Measurements from ENCODE around the gene FARP1.

Gene FARP1

GRCh38 chr13:98279473-98280175 is 136.7 kb downstream of the FARP1 start:
- TF ChIP-seq FOXP2 (optimal IDR thresholded peaks at IDR 0.05; ENCODE audit: borderline replicate concordance, extremely low read depth, extremely low read length, insufficient read depth) (peak; percentile 10), SIN3A (IDR thresholded peaks at IDR 0.05; ENCODE audit: borderline replicate concordance, insufficient read depth, low read length) (no peak)

GRCh38 chr13:98280176-98280510 is 137.2 kb downstream of the FARP1 start:
- TF ChIP-seq, protein P1, sequence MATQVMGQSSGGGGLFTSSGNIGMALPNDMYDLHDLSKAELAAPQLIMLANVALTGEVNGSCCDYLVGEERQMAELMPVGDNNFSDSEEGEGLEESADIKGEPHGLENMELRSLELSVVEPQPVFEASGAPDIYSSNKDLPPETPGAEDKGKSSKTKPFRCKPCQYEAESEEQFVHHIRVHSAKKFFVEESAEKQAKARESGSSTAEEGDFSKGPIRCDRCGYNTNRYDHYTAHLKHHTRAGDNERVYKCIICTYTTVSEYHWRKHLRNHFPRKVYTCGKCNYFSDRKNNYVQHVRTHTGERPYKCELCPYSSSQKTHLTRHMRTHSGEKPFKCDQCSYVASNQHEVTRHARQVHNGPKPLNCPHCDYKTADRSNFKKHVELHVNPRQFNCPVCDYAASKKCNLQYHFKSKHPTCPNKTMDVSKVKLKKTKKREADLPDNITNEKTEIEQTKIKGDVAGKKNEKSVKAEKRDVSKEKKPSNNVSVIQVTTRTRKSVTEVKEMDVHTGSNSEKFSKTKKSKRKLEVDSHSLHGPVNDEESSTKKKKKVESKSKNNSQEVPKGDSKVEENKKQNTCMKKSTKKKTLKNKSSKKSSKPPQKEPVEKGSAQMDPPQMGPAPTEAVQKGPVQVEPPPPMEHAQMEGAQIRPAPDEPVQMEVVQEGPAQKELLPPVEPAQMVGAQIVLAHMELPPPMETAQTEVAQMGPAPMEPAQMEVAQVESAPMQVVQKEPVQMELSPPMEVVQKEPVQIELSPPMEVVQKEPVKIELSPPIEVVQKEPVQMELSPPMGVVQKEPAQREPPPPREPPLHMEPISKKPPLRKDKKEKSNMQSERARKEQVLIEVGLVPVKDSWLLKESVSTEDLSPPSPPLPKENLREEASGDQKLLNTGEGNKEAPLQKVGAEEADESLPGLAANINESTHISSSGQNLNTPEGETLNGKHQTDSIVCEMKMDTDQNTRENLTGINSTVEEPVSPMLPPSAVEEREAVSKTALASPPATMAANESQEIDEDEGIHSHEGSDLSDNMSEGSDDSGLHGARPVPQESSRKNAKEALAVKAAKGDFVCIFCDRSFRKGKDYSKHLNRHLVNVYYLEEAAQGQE (IDR thresholded peaks at IDR 0.05; ENCODE audit: insufficient read depth in 1 of 2, low read depth in 2 of 2, low read length in 2 of 2) = no peak
- TF ChIP-seq SIN3A (IDR thresholded peaks at IDR 0.05; ENCODE audit: borderline replicate concordance, insufficient read depth, low read length) (no peak), FOXP2 (optimal IDR thresholded peaks at IDR 0.05; ENCODE audit: borderline replicate concordance, extremely low read depth, extremely low read length, insufficient read depth) (no peak), TAF1 (IDR thresholded peaks at IDR 0.05; ENCODE audit: borderline replicate concordance, insufficient read depth, low read length) (no peak), POLR2AphosphoS5 (IDR thresholded peaks at IDR 0.05; ENCODE audit: low read depth, low read length) (no peak)

DNA sequence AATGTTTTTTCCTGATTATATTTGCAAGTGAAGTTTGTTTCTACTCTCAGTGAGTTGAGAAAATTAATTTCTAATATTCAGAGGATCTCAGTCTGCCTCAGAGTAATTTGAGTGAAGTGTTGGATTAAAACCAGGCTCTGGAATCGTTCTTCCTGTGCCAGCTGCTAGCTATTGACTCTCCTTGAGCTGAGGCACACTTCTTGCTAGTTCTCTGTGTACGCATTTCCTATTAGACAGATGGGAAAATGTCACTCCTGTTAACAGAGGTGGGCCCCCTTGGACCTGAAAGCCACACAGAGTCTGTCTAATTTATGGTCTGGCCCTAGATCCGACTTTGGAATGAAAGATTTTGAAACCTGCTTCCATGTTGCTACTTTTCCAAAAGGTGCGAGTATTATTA is 141.8 kb downstream of the FARP1 start:
- no peak for TF ChIP-seq FOXP2 (optimal IDR thresholded peaks at IDR 0.05; ENCODE audit: borderline replicate concordance, extremely low read depth, extremely low read length, insufficient read depth)
- TF ChIP-seq TAF1 (IDR thresholded peaks at IDR 0.05; ENCODE audit: borderline replicate concordance, insufficient read depth, low read length) = no peak
- no peak for TF ChIP-seq POLR2AphosphoS5 (IDR thresholded peaks at IDR 0.05; ENCODE audit: low read depth, low read length)
- TF ChIP-seq SIN3A (IDR thresholded peaks at IDR 0.05; ENCODE audit: borderline replicate concordance, insufficient read depth, low read length) = no peak
- TF ChIP-seq, protein P1 (IDR thresholded peaks at IDR 0.05; ENCODE audit: insufficient read depth in 1 of 2, low read depth in 2 of 2, low read length in 2 of 2) = no peak

- no peak for TF ChIP-seq SIN3A (IDR thresholded peaks at IDR 0.05; ENCODE audit: borderline replicate concordance, insufficient read depth, low read length)
- no peak for TF ChIP-seq POLR2AphosphoS5 (IDR thresholded peaks at IDR 0.05; ENCODE audit: low read depth, low read length)
- no peak for TF ChIP-seq TAF1 (IDR thresholded peaks at IDR 0.05; ENCODE audit: borderline replicate concordance, insufficient read depth, low read length)
- TF ChIP-seq, protein P1 (IDR thresholded peaks at IDR 0.05; ENCODE audit: insufficient read depth in 1 of 2, low read depth in 2 of 2, low read length in 2 of 2) = no peak
- TF ChIP-seq FOXP2 (optimal IDR thresholded peaks at IDR 0.05; ENCODE audit: borderline replicate concordance, extremely low read depth, extremely low read length, insufficient read depth) = no peak
These were observed 142.4 kb downstream of the FARP1 start for GRCh38 chr13:98285317-98285716.

- TF ChIP-seq TAF1 (IDR thresholded peaks at IDR 0.05; ENCODE audit: borderline replicate concordance, insufficient read depth, low read length) (no peak), SIN3A (IDR thresholded peaks at IDR 0.05; ENCODE audit: borderline replicate concordance, insufficient read depth, low read length) (no peak), POLR2AphosphoS5 (IDR thresholded peaks at IDR 0.05; ENCODE audit: low read depth, low read length) (no peak), FOXP2 (optimal IDR thresholded peaks at IDR 0.05; ENCODE audit: borderline replicate concordance, extremely low read depth, extremely low read length, insufficient read depth) (no peak)
- TF ChIP-seq, protein P1 (IDR thresholded peaks at IDR 0.05; ENCODE audit: insufficient read depth in 1 of 2, low read depth in 2 of 2, low read length in 2 of 2) = no peak
These were observed 143.1 kb downstream of the FARP1 start for GRCh38 chr13:98285852-98286594.

All from PFSK-1 (cell line).